ENCODE results near the gene ZNF419. TPM values are rescaled to one million over a fixed set of nuclear protein-coding genes. Genes with fewer than 3 reads are reported as not detected.
"Not testable (repeated sequence)": the region's sequence is repeated elsewhere in the genome, so short reads cannot be mapped to it uniquely, and the experiment has no call there.

ZNF419 gene
- total RNA-seq, 1 experiment from 2014 or later, result 1.9 TPM

DNA sequence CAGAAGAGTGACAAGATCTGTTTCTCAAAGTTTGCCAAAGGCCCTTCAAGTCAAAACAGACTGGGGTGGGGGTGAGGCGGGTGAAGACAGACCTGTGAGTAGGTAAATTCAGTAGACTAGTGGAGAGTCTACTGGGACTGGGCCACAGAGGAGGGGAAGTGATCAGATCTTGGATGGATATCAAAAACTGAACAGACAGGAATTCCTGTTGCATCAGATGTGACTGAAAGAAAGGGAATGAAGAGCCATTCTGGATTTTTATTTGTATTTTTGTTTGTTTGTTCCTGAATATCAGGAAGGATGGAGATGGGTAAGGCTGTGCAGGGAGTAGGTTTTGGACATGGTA is 722 bp downstream of the ZNF419 start:
- POLR2A ChIA-PET; RAD21 ChIA-PET (ENCODE audit: low non-redundant PET in 1 of 2, low total read pairs in 2 of 2, uncharacterized antibody in 2 of 2, unreplicated experiment in 2 of 2); H2AFZ ChIP-seq (ENCODE audit: low read depth, low read length, poor library complexity, severe bottlenecking); intact Hi-C loops (cut with micrococcal nuclease); H3K9me2 ChIP-seq (ENCODE audit: insufficient read depth); H4K20me1 ChIP-seq (ENCODE audit: insufficient read depth); CTCF ChIA-PET; H3K4me2 ChIP-seq (ENCODE audit: low read length); H3K27ac ChIP-seq (ENCODE audit: low read depth, low read length); H3K9me3 ChIP-seq (ENCODE audit: control insufficient read depth in 1 of 2, insufficient read depth in 1 of 2, low read depth in 1 of 2, low read length in 2 of 2); H3K4me1 ChIP-seq (ENCODE audit: control insufficient read depth in 1 of 2, insufficient read depth in 2 of 2, low read length in 2 of 2); DNase-seq (ENCODE audit: low read depth, low spot score); H3K79me2 ChIP-seq (ENCODE audit: insufficient read depth, low read length); H3K9ac ChIP-seq (ENCODE audit: low read length); H3K4me3 ChIP-seq (replicated peaks in 1 of 2; ENCODE audit: low read depth in 1 of 2, low read length in 2 of 2); H3K27me3 ChIP-seq (ENCODE audit: insufficient read depth, low read length); ATAC-seq; H3K36me3 ChIP-seq (ENCODE audit: control insufficient read depth in 1 of 2, insufficient read depth in 2 of 2, low read length in 2 of 2): not testable (repeated sequence)
- BruUV-seq (replicated peaks), result TSS peak; percentile 39

DNA sequence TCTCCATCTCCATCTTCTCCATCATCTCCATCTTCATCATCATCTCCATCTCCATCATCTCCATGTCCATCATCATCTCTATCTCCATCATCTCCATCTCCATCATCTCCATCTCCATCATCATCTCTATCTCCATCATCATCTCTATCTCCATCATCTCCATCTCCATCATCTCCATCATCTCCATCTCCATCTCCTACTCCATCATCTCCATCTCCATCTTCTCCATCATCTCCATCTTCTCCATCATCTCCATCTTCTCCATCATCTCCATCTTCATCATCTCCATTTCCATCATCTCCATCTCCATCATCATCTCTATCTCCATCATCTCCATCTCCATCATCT is 11.8 kb downstream of the ZNF419 start:
- H3K79me2 ChIP-seq (ENCODE audit: insufficient read depth, low read length); intact Hi-C loops (cut with micrococcal nuclease); POLR2A ChIA-PET; H3K4me1 ChIP-seq (ENCODE audit: control insufficient read depth in 1 of 2, insufficient read depth in 2 of 2, low read length in 2 of 2); RAD21 ChIA-PET (ENCODE audit: low non-redundant PET in 1 of 2, low total read pairs in 2 of 2, uncharacterized antibody in 2 of 2, unreplicated experiment in 2 of 2); H3K4me3 ChIP-seq (replicated peaks in 1 of 2; ENCODE audit: low read depth in 1 of 2, low read length in 2 of 2); ATAC-seq; H2AFZ ChIP-seq (ENCODE audit: low read depth, low read length, poor library complexity, severe bottlenecking); H3K27ac ChIP-seq (ENCODE audit: low read depth, low read length); DNase-seq (ENCODE audit: low read depth, low spot score); H3K27me3 ChIP-seq (ENCODE audit: insufficient read depth, low read length); H3K9me2 ChIP-seq (ENCODE audit: insufficient read depth); H3K9ac ChIP-seq (ENCODE audit: low read length); H3K4me2 ChIP-seq (ENCODE audit: low read length); H4K20me1 ChIP-seq (ENCODE audit: insufficient read depth); H3K9me3 ChIP-seq (ENCODE audit: control insufficient read depth in 1 of 2, insufficient read depth in 1 of 2, low read depth in 1 of 2, low read length in 2 of 2); H3K36me3 ChIP-seq (ENCODE audit: control insufficient read depth in 1 of 2, insufficient read depth in 2 of 2, low read length in 2 of 2); CTCF ChIA-PET; BruUV-seq (replicated peaks): not testable (repeated sequence)

GRCh38 chr19:57499680-57500395 is 12.3 kb downstream of the ZNF419 start, which contains the start of gene ZNF773:
TSS of gene ZNF773 (plus strand) at chr19:57499938. CDS start at chr19:57500081, 143 bp downstream.
- RAD21 ChIA-PET (ENCODE audit: low non-redundant PET in 1 of 2, low total read pairs in 2 of 2, uncharacterized antibody in 2 of 2, unreplicated experiment in 2 of 2); H3K36me3 ChIP-seq (ENCODE audit: control insufficient read depth in 1 of 2, insufficient read depth in 2 of 2, low read length in 2 of 2); POLR2A ChIA-PET; ATAC-seq; H3K4me1 ChIP-seq (ENCODE audit: control insufficient read depth in 1 of 2, insufficient read depth in 2 of 2, low read length in 2 of 2); H3K79me2 ChIP-seq (ENCODE audit: insufficient read depth, low read length); H3K4me2 ChIP-seq (ENCODE audit: low read length); H3K9ac ChIP-seq (ENCODE audit: low read length); H2AFZ ChIP-seq (ENCODE audit: low read depth, low read length, poor library complexity, severe bottlenecking); BruUV-seq (replicated peaks); H3K9me2 ChIP-seq (ENCODE audit: insufficient read depth); H3K27me3 ChIP-seq (ENCODE audit: insufficient read depth, low read length); H4K20me1 ChIP-seq (ENCODE audit: insufficient read depth); intact Hi-C loops (cut with micrococcal nuclease); CTCF ChIA-PET; H3K9me3 ChIP-seq (ENCODE audit: control insufficient read depth in 1 of 2, insufficient read depth in 1 of 2, low read depth in 1 of 2, low read length in 2 of 2); DNase-seq (ENCODE audit: low read depth, low spot score); H3K4me3 ChIP-seq (replicated peaks in 1 of 2; ENCODE audit: low read depth in 1 of 2, low read length in 2 of 2); H3K27ac ChIP-seq (ENCODE audit: low read depth, low read length): not testable (repeated sequence)

DNA sequence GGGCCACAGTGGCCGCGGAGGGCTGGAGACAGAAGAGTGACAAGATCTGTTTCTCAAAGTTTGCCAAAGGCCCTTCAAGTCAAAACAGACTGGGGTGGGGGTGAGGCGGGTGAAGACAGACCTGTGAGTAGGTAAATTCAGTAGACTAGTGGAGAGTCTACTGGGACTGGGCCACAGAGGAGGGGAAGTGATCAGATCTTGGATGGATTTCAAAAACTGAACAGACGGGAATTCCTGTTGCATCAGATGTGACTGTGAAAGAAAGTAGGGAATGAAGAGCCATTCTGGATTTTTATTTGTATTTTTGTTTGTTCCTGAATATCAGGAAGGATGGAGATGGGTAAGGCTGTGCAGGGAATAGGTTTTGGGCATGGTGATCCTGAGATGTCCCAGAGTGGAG is 12.8 kb downstream of the ZNF419 start:
- DNase-seq (ENCODE audit: low read depth, low spot score); H3K9ac ChIP-seq (ENCODE audit: low read length); POLR2A ChIA-PET; H3K9me3 ChIP-seq (ENCODE audit: control insufficient read depth in 1 of 2, insufficient read depth in 1 of 2, low read depth in 1 of 2, low read length in 2 of 2); H3K4me1 ChIP-seq (ENCODE audit: control insufficient read depth in 1 of 2, insufficient read depth in 2 of 2, low read length in 2 of 2); H3K79me2 ChIP-seq (ENCODE audit: insufficient read depth, low read length); CTCF ChIA-PET; H3K27ac ChIP-seq (ENCODE audit: low read depth, low read length); RAD21 ChIA-PET (ENCODE audit: low non-redundant PET in 1 of 2, low total read pairs in 2 of 2, uncharacterized antibody in 2 of 2, unreplicated experiment in 2 of 2); H3K9me2 ChIP-seq (ENCODE audit: insufficient read depth); H3K36me3 ChIP-seq (ENCODE audit: control insufficient read depth in 1 of 2, insufficient read depth in 2 of 2, low read length in 2 of 2); H4K20me1 ChIP-seq (ENCODE audit: insufficient read depth); H2AFZ ChIP-seq (ENCODE audit: low read depth, low read length, poor library complexity, severe bottlenecking); H3K27me3 ChIP-seq (ENCODE audit: insufficient read depth, low read length); BruUV-seq (replicated peaks); H3K4me2 ChIP-seq (ENCODE audit: low read length); intact Hi-C loops (cut with micrococcal nuclease); ATAC-seq; H3K4me3 ChIP-seq (replicated peaks in 1 of 2; ENCODE audit: low read depth in 1 of 2, low read length in 2 of 2): not testable (repeated sequence)

All from HCT116 (cell line).